Activated CD8-positive, alpha-beta memory T cell treated with anti-CD3 and anti-CD28 coated beads, Interleukin-2, amount 50 U/mL, for 24 hours (primary cell): ENCODE results near the gene OSBPL3.
"Not testable (repeated sequence)": the region's sequence is repeated elsewhere in the genome, so short reads cannot be mapped to it uniquely, and the experiment has no call there.

Experiments used
- DNase-seq: peaks from one replicate; pipeline ENCODE4 v3.0.0-alpha.2; 2020; ENCODE audit errors: extremely low read depth

OSBPL3 gene

DNA sequence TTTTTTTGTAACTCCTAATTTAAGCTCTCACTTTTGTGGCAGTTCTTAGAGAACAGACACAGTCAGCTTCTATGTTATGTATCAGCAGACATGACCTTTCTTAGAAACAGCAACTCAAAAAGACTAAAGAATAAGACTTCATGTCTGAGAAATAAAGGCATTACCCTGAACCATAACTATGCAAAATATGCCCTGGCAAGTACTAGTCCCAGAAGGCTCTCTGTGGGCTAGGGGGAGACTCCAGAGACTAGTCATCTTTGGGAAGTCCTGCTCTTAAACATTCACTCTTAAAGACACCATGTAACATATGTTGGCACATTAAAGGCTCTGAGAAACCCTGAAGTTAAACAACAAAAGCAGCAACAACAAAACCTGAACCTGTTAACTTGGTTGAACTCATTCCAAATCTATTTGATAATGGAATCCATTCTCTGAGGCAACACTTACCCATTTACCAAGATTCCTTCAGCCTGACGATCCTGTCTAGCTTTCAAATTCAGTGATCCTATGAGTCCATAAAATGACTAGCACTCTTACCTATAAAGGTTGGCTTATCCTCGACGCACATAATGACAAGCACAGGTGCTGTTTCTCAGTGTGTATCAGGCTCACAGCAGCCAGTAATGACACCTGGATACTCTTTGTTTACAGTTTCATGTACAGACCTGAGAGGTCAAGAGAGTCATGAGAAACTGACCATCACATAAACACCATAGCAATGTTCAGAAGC lies 62.3 kb downstream of the OSBPL3 start:
- no peak for DNase-seq

DNA sequence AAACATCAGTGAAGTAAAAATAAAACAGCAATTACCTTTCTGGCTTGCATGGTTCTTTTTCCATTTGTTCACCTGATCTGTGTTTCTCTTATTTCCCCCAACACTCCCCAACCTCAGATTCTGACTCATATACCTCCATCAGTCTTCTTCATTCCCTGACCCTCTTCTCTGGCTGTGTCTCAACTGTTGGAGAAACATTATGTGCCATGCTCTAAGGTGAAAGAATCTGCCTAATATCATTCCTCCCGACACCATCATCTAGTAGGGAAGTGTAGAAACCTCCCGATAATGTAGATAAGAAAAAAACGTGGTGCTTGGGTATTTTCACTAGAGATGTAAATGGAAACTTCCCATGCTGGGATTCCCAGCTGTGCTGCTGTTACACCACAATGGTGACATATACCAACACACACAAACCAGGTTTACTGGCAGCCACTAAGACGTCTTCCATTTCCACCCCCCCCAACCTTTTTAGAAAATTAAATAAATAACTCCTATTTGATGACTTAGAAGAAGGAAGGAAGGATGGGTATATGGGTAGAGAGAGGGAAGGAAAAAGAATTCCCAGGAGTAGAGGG lies 63.4 kb downstream of the OSBPL3 start:
- DNase-seq = no peak

DNA sequence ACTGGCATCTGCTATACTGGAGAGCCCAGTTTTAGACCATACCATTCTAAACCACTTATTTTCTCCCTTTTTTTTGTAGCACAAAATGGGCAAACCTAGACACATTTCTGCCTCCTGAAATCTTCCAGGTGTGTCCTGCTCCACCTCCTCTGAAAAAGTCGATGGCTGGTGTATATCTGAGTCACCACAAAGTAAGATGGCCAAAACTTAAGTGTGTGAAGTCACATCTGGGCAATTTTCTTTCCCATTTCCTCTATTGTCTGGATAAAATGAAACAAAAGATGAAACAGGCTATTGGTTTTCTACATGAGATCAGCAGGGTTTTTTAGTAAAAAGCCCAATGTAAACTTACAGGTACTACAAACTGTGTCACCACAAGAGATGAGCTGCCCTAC lies 65.5 kb downstream of the OSBPL3 start:
- no peak for DNase-seq

DNA sequence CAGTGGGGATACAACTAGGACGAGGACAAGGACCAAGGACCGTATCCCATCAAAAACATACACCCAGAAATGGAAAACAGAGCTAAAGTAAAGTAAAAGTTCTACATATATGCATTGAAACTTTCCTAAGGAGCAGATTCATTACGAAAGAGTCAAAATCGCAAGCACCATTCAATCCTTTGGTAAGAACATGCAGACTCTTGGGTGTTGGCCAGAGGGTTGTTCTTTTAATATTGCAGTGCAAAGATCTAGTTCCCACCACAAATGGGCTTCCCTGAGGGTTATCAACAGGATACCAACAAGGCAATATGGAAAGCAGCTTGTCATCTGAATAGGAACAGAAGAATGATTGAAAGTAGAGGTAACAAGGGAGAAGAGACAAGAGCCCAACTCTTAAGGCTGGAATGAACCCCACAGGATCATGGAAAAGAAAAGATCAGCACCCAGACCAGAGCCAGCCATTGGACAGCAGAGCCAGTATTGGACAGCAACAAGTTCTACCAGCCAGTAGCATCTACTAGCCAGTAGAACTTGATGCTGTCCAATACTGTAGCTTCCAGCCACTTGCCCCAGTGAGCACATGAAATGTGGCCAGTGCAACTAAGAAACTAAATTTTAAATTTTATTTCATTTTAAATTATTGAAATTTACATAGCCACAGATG lies 66.0 kb downstream of the OSBPL3 start:
- DNase-seq = no peak

DNA sequence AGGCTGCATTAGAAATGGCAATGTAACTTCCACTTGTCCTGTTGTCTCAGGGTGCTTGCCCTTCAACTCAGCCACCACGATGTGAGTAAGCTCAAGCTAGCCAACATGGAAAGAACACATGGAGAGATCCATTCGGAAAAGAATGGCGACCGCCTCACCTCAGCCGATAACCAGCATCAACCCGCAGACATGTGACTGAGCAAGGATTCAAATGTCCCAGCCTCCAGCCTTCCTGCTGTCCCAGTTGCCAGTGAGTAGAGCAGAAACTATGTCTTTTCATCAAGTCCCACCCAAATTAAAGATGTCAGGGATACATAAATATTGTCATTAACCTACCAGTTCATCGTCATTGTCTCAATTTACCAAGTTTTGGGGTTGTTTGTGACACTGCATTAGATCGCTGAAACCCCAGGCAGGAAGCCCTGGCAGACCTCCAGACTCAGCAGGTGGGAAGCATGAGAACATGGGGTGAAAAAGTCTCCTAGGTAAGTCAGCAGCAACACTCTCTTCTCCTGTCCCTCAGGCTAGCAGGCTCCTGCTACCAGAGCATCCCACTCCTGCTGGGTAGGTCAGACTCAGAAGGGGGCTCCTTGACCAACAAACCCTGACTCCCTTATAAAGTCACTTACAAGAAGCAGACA lies 67.0 kb downstream of the OSBPL3 start:
- no peak for DNase-seq

DNA sequence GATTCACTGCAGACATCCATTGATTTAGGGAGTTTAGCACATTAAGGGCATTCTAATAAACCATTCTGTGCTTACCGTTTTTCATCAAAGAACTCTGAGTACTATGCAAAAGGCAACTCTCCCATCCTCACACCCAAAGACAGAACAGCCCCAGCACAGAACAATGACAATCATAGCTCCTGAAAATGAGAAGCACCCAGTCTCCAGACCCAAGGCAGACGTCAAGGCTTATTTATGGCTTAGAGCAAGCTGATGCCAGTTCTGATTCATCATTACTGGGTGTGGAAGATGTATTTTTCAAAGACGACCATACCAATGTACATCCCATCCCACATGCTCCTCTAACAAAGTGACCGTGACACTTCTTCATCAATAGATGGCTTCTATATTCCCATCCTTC lies 67.6 kb downstream of the OSBPL3 start:
- DNase-seq = no peak

DNA sequence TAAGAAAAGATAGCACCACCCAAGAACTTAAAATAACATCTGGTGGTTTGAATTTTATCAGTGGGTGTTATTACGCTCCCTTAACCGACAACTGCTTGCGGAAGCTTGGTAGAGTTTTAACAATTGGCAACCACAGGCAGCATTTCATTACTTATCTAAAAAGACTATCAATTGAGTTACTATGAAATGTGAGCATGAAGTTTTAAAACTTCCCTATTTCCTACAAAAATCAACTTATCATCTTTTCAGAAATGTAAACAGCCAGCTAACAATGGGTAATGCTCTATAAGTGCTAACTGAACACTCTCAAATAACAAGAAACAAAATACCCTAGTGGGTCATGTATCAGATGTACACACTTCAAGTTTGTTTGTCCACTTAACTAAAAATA lies 68.8 kb downstream of the OSBPL3 start:
- DNase-seq = no peak

DNA sequence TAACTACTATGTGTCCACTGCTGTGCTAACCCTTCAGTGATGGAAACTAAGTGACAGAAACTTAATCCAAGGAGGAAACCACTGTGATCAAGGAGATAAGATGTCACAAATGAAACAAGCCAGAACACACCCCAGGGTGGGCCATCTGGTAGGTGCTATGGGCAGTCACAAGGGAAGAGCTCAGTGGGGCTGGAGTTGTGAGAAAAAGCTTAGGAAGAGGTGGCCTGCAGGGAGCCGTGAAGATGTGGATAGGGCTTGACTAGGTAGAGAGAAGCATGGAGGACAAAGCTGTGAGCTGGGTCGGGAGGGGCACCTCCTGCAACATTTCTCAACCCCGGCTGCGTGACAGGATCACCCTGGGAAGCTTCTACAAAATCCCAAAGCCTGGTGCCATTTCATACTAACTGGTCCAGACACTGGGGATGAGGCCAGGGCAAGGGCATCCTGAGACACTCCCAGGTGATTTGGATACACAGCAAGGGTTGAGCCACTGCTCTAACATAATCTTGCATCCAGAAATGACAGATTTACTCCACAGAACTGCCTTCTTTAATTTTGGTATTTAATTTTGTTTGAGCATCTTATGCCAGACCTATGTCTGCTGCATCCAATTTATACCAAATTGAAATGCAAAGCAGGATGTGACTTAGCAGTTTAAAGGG lies 69.3 kb downstream of the OSBPL3 start:
- no peak for DNase-seq

DNA sequence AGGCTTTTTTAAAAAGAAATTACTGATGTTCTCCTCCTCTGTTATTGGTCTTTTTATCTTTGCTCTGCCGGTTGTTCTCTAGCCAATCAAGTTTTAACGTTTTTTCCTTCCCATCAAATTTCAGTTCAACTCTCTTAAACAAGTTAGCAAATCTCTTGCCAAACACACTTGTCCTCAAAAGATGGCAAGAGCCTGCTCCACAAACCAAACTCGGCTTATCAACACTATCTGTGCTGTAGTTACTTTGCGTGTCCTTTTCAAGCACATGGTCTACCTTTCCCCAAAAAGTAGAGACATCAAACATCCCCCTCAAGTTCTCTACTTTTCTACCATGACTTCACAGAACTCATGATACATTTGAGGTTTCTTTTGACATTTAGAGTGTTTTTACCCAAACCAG lies 71.3 kb downstream of the OSBPL3 start:
- no peak for DNase-seq

DNA sequence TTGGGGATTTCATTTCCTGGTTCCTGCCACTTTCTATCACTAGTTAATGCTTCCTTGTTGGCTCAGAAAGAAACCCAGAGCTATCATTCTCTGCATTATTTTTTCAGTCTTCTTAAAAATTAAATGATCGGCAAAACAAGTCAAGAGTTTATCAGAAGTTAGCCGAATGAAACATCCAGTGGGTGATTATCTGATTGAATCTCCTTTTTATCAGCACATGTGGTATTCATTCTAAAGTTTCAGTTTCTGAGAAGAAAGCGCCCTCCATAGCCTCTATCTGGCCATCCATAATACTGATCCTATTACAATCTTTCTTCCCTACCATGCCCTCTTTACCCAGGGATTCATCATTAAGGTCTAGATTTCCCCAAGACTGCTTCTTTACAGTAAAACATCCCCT lies 71.8 kb downstream of the OSBPL3 start:
- DNase-seq = no peak

DNA sequence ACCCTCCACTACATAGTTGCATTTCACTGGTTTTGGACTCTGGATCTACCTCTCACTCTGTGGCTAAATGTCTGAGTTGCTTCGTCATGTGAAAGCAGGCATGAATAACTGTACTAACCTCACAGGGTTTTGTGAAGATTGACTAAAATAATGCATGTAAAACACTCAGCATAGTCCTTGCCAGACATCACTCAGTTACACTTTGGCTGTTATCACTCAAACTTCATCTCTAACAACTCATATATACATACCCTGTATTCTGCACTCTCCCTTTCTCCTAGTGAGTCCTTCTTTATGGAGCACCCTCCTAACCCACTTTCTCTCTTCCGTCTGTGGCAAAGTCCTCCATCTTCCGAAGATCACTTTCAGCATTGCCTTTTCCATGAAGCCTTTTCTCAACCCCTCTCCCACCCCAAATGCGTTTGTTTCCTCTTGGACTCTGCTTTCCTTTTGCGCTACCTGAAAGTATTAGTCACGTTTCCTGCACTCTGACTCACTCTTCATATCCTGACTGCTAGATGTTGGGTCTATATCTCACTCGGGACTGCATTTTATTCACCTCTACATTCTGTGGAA lies 72.6 kb downstream of the OSBPL3 start:
- DNase-seq = no peak

DNA sequence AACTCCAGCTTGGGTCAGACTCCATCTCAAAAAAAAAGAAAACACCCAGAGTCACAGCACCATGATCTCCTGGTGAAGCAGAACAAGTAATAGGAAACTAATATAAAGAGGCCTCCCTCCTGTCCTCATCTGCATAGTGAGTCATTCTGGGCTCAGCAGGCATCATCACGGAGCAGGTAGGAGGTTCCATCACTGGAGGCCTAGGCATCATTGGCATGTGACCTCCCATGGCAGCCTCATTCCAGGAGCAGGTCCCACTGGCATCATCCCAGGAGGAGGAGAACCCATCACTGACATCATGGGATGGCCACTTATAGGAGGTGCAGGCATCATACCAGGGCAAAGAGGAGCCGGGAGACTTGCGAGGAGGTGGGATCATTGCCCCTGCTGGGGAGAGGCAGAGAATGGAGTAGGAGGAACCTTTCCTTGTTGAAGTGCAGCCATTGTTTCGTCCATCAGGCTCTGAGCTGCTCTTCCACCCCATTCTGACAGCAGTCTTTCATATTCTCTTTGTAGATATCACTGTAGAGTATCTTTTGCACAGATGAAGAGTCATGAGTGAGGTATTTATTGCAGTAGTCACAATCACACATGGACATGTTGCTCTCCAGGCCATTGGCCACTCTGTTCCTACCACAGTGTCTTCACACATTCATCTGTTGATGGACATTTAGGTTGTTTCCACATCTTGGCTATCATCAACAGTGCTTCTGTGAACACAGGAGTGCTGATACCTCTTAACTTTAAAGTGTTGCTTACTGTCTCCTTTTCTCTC lies 73.8 kb downstream of the OSBPL3 start:
- no peak for DNase-seq

DNA sequence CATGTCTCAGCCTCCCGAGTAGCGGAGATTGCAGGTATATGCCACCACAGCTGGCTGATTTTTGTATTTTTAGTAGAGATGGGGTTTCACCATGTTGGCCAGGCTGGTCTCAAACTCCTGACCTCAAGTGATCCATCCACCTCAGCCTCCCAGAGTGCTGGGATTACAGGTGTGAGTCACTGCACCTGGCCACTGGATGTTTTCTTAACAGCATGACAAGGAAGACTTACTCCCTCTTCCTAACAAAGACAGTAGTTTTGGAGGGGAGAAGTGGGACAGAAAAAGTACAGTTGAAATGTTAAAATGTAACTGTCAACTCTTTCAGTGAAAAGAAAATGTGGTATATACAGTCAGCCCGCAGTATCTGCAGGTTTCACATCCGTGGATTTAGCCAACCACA lies 76.0 kb downstream of the OSBPL3 start:
- not testable (repeated sequence) for DNase-seq

DNA sequence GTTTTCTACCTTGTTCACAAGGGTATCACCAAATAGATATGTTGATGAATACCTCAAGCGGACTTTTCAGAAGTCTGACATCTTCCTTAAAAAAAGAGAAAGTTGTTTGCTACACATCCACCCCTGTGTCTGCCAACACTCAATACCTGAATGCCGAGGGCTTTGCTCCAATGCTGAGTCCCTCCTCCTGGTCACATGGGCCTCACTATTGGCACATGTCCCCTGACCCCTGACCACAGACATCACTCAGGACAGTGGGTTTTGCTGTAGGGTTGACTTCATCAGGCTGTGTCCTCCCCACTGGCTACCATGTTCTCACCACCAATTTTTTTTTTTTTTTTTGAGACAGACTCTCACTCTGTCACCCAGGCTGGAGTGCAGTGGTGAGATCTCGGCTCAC lies 76.4 kb downstream of the OSBPL3 start:
- DNase-seq = no peak

DNA sequence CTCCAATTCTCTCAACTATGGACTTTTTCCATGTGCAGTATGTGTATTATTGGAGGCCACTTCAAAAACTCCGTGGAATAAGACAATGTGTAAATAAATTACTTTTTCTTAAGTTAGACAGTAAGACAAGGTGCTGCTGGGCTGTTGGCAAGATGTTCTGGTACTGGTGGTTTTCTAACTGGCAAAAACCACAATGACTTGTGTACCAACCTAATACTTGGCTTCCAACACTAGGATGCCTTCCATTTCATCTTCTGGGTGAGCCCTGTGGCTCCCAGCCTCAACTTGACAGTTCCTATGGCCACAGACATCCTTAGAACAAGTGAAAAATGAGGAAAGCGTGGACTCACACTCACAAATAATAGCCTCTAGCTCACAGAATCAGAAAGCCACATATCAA lies 77.0 kb downstream of the OSBPL3 start:
- DNase-seq = no peak

DNA sequence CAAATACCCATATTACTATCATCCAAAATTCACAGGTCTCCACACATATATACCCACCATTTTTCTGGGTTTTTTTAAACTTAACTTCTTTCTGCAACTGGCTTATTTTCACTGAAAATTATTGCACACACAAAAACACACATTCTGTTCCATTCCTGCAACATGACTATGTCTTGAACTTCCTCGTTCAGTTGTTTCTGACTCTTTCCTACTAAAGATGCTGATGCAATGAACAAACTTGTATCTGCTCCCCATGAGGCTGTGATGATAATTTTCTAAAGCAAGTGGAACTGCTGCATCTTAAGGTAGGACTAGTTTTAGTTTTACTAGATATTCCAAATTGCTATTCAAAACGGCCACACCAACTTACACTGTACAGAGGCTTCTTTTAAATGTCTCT lies 77.7 kb downstream of the OSBPL3 start:
- no peak for DNase-seq

DNA sequence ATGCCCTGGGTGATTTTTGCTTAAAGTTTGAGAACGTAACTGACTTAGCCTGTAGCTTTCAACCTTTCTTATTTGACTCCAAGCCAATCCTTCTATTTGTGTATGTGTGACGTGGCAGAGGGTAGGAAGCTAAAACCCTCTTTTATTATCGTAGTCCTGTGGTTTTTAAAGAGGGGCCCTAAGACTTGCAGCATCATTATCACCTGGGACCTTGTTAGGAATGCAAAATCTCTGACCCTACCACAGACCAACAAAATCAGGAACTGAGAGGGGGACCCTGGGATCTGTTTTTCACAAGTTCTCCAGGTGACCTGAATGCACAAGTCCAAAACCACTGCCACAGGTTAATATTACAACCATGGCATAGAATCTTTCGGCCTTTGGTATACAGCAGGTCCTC lies 80.1 kb downstream of the OSBPL3 start:
- no peak for DNase-seq

DNA sequence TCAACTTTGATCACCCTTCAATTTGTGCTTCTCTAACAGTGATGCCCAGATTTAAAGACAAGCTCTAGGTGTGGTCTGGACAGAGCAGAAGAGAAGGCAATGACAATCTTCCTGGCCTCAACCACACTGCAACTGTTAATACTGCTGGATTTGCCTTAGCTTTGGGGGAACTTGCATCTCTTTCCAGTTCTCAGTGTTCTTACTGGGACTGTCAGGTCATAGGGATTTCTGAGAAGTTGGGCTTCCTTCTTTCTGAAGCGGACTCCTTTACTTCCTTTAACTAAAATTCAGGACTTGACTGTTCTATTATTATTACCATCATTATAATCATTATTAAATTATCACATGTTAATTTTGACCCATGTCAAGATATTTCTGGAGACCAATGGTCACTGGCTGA lies 80.8 kb downstream of the OSBPL3 start:
- DNase-seq = no peak

DNA sequence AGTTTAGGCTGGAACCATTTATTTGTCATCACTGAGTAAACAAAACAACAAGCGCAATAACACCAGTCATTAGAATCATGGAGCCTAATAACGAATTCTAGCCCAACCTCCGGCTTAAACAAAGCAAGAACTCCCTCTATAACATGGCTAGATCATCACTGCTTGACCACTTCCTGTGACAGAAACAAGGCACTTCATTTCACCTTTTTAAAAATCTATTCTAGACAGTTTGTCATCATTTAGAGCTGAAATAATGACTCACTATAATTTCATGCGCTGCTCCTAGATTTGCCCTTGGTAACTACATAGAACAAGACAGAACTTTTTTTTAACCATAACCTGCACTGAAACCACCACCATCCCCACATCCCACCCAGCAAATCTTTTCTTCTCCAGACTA lies 81.3 kb downstream of the OSBPL3 start:
- DNase-seq = no peak

DNA sequence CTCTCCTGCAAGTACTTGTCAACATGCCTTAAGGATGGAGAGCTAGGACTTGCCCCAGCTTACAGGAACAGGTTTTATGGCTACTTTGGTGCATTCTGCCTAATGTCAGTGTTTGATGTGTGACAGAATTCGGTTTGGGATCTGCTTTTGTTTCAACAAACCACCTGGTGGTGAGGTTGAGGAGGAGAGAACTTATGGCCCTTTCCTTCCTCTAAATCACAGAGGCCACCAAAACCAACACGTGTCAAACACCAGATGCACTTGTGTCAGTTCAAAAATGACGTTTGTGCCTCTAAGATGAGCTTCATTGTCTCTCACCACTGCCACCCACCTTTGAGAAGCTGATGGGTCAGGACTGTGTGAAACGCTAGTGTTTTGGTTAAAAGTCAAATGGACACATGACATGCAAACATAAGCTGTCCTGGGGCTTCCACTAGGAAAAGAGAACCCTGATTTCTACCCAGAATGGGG lies 83.9 kb downstream of the OSBPL3 start:
- no peak for DNase-seq
